ENCODE data around the gene CDC42SE2.
"Not testable (repeated sequence)": the region's sequence is repeated elsewhere in the genome, so short reads cannot be mapped to it uniquely, and the experiment has no call there.

Gene CDC42SE2

DNA sequence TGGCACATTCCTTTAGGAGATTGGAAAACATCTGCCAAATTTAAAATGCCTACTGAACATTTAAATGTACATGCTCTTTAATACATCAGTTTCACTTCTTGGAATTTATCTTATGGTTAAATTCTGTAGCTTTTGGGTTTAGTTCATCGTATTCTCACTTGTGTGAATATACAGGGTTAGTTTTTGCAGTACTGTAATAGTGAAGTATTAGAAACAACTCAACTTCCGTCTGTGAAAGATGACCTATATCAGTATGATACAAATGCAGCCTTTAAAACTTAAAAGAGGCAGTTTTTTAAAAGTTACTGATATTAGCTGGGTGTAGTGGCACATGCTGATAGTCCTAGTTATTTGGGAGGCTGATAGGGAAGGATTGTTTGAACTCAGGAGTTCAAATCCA is 57.2 kb downstream of the CDC42SE2 start:
- DNase-seq (ENCODE audit: low spot score), result no peak

DNA sequence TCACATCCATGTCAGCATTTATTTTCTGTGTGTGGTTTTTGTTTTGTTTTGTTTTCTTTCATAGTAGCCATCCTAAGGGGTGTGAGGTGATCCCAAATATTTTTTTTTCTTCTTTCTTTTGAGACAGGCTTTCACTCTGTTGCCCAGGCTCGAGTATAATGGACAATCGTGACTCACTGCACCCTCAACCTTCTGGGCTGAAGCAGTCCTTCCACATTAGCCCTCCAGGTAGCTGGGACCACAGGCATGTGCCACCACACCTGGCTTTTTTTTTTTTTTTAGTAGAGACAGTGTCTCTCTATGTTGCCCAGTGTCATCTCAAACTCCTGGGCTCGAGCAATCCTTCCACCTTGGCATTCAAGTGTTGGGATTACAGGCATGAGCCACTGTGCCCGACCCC is 59.1 kb downstream of the CDC42SE2 start:
- DNase-seq (ENCODE audit: low spot score), result no peak

DNA sequence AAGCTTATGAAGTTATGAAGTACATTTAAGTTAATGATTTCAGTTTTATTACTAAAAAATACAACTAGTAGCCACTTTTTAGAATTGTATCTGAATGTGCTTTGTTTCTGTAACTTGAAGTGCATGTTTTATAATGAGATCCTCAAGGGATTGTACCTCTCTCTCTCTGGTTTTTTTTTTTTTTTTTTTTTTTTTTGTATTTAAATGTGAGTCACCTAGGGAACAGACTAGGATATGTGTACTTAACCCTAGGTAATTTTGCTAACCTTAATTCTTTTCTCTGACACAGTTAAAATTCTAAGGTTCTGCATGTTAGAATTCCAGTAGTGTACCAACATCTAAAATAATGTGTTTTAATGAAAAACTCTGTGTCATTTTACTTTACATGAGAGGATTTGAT is 59.5 kb downstream of the CDC42SE2 start:
- no peak for DNase-seq (ENCODE audit: low spot score)

DNA sequence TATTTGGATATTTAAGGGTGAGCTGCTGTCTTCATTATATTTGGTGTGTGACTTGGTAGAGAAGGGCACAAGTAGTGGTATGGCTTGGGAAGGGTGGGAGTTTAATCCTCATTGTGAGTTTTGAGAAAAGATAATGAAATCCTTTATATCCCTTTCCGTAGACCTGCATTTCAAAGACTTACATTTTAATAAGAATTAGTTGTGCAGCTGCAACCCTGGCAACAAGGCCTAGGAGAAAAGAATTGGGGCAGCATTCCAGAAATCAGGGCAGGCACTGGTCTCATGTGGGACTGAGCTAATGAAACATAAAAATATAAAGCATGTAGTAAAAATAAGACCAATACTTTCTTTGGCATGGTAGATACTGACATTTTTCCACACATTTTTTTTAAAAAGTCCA is 60.5 kb downstream of the CDC42SE2 start:
- DNase-seq (ENCODE audit: low spot score), result no peak

DNA sequence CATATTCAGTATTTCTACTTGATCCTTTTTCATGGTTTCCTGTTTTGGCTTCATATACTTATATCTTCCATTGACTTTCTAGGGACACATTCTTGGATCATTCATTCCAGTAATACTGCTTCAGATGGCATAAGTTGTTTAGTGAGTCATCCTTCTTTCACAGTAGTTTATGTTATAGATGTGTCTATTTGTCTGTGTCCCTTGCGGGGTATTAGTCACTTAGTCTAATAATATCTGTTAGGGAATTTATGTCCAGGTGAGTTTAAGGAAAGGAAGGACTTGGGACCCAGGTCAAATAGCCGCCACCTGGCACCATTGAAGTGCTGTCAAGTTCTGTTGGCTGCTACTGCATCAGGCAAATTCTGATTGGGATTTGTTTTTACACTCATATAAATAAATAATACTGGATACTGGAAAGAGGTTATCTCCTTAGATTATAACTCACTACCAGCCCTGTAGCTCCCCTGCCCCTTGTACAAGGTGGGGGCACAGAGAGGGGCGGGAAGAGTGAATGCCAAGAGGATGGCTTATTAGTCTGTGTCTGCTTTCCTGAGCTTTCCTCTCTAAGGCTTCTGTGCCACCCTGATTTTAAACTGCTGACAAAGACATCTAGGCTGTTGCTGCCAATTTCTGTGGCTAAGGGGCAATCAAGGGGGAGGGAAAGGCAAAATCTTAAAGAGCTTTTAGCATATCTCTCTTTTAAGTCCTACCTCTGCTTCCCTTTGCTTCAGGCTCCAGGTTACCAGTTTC is 64.9 kb downstream of the CDC42SE2 start:
- DNase-seq (ENCODE audit: low spot score), result no peak

DNA sequence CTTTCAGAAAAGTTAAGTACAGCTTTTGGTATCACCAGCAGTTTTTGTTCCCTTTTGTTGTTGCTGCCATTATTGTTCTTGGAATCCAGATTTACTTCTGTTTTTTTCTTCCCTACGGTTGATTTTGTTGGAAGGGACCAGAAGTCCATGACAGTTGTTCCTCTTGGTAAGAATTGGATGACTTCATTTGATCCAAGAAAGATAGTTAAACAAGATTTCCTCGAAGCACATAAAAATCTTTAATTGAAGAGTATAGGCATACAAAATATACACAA is 65.4 kb downstream of the CDC42SE2 start:
- DNase-seq (ENCODE audit: low spot score), result no peak

DNA sequence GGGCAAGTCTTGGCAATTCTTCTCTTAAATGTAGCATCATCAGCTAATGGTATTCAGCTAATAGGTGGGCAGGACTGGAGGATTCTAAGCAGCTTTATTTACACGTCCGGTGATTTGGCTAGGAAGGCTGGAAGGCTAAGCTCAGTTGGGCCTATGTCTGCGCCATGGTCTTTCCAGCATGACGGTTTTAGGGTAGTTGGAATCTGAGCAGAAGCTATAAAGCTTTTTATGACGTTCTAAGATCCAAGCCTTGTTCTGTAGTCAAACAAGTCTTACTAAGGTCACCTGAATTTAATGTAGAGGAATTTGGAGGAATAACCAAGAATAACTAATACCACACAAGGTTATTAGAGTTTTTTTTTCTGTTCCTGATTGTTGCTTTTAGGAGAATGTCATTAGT is 66.2 kb downstream of the CDC42SE2 start:
- DNase-seq (ENCODE audit: low spot score), result no peak

DNA sequence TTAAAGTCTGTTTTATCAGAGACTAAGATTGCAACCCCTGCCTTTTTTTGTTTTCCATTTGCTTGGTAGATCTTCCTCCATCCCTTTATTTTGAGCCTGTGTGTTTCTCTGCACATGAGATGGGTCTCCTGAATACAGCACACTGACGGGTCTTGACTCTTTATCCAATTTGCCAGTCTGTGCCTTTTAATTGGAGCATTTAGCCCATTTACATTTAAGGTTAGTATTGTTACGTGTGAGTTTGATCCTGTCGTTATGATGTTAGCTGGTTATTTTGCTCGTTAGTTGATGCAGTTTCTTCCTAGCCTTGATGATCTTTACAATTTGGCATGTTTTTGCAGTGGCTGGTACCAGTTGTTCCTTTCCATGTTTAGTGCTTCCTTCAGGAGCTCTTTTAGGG is 71.9 kb downstream of the CDC42SE2 start:
- not testable (repeated sequence) for DNase-seq (ENCODE audit: low spot score)

DNA sequence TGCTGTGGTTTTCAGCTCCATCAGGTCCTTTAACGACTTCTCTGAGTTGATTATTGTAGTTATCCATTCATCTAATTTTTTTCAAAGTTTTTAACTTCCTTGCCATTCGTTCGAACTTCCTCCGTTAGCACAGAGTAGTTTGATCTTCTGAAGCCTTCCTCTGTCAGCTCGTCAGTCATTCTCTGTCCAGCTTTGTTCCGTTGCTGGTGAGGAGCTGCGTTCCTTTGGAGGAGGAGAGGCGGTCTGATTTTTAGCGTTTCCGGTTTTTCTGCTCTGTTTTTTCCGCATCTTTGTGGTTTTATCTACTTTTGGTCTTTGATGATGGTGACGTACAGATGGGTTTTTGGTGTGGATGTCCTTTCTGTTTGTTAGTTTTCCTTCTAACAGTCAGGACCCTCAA is 72.9 kb downstream of the CDC42SE2 start:
- DNase-seq (ENCODE audit: low spot score), result not testable (repeated sequence)

DNA sequence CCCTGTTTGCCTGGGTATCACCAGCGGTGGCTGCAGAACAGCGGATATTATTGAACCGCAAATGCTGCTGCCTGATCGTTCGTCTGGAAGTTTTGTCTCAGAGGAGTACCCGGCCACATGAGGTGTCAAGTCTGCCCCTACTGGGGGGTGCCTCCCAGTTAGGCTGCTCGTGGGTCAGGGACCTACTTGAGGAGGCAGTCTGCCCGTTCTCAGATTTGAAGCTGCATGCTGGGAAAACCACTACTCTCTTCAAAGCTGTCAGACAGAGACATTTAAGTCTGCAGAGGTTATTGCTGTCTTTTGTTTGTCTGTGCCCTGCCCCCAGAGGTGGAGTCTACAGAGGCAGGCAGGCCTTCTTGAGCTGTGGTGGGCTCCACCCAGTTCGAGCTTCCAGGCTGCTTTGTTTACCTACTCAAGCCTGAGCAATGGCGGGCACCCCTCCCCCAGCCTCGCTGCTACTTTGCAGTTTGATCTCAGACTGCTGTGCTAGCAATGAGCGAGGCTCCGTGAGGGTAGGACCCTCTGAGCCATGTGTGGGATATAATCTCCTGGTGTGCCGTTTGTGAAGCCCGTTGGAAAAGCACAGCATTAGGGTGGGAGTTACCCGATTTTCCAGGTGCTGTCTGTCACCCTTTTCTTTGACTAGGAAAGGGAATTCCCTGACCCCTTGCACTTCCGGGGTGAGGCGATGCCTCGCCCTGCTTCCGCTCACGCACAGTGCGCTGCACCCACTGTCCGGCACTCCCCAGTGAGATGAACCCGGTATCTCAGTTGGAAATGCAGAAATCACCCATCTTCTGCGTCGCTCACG is 73.6 kb downstream of the CDC42SE2 start:
- DNase-seq (ENCODE audit: low spot score), result not testable (repeated sequence)

DNA sequence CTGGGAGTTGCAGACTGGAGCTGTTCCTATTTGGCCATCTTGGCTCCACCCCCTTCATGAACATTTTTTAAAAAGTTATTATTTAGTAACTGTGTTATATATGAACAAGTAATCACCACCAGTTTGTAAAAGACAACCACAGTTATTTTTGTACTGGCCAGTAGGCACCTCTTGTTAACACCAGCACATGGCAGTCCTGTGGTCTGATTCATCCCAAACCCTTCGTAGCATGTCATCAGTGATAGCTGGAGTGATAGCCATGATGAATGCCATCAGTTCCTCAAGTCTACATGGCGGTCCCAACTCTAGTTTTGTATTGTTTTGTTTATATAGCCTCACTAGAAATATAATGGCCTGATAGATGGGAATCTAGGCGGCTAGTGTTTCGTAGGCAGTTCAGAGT is 74.2 kb downstream of the CDC42SE2 start:
- no peak for DNase-seq (ENCODE audit: low spot score)

DNA sequence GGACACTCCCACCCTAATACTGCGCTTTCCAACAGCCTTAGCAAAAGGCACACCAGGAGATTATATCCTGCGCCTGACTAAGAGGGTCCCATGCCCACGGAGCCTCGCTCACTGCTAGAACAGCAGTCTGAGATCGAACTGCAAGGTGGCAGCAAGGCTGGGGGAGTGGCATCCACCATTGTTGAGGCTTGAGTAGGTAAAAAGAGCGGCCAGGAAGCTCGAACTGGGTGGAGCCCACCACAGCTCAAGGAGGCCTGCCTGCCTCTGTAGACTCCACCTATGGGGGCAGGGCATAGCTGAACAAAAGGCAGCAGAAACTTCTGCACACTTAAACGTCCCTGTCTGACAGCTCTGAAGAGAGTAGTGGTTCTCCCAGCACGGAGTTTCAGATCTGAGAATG is 80.4 kb downstream of the CDC42SE2 start:
- DNase-seq (ENCODE audit: low spot score), result not testable (repeated sequence)

DNA sequence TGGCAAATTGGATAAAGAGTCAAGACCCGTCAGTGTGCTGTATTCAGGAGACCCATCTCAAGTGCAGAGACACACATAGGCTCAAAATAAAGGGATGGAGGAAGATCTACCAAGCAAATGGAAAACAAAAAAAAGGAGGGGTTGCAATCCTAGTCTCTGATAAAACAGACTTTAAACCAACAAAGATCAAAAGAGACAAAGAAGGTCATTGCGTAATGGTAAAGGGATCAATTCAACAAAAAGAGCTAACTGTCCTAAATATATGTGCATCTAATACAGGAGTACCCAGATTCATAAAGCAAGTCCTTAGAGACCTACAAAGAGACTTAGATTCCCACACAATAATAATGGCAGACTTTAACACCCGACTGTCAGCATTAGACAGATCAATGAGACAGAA is 82.4 kb downstream of the CDC42SE2 start:
- not testable (repeated sequence) for DNase-seq (ENCODE audit: low spot score)

DNA sequence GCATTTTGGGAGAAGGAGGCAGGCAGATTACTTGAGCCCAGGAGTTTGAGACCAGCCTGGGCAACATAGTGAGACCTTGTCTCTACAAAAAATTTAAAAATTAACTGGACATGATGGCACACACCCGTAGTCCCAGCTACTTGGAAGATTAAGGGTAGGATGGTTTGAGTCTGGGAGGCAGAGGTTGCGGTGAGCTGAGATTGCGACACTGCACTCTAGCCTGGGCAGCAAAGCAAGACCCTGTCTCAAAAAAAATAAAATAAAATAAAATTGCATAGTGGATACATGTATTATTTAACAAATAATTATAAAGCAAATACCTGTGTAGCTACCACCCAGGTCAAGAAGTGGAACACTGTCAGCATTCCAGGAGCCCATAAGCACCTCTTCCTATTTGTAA is 90.1 kb downstream of the CDC42SE2 start:
- DNase-seq (ENCODE audit: low spot score), result no peak

DNA sequence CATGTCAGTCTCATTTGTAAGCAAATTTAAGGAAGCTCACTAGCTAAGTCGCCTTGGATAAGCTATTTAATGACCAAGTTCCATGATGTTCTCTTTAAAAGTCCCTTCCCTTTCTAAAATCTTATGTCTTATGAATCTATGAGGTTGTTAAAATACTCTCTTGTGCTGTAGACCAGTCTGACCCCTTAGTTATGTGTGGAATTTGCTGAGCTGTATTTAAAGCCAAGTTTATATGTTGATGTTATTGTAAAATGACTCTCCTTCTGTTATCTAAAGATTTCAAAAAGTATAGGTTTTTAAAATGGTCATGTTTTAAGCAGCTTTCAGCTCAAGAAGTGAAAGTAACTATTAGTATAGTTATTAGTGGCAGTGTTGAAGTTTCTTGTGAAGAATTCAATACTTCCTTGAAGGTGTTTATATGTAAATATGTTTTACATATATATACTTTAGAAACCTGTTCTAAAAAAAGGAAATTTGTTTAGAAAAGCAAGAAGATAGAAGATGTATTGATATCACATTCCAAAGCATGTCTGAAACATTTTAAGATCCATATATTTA is 92.2 kb downstream of the CDC42SE2 start:
- no peak for DNase-seq (ENCODE audit: low spot score)

DNA sequence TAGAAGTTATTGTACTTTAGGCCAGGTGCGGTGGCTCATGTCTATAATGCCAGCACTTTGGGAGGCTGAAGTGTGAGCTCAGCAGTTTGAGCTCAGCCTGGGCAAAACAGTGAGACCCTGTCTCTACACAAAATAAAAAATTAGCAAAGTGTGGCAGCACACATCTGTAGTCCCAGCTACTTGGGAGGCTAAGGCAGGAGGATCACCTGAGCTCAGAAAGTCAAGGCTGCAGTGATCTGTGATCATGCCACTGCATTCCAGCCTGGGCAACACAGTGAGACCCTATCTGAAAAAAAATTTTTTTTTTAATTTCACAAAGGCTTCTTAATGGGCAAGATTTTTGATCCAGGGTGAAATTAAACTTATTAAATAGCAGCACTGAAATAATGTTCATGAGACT is 92.8 kb downstream of the CDC42SE2 start:
- no peak for DNase-seq (ENCODE audit: low spot score)

DNA sequence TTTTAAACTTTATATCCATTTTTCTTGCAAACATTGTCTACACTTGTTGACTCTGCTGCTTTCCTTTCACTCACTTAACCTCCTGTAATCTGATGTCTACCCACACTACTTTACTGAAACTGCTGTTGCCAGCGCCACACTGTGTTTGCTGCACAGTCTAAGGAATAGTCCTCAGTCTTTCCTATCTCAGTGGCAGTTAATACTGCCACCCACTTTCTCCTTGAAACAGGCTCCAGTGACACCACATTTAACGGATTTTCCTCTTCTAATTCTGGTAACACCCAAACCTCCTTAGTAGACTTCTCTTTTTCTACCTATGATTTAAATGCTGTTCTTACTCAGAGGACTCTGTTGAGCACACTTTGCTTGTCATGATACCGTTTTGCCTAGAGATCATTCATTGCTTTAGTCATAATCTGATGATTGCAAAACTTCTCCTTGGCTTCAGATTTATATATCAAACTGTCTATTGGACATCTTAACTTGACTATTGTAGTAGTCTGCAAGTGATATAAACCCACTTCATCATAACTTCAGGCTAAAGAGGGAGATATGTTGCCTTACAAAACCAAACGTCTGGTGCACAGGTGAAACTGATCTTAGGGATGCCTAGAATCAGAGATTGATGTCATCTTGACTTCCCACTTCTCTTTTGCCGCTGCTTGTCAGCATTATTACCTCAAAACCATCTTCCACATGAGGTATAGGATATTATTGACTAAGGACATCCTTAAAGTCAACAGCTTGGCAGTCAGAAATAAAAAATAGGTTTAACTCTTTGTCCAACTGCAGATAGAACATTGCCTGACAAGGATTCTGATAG is 94.1 kb downstream of the CDC42SE2 start:
- no peak for DNase-seq (ENCODE audit: low spot score)

DNA sequence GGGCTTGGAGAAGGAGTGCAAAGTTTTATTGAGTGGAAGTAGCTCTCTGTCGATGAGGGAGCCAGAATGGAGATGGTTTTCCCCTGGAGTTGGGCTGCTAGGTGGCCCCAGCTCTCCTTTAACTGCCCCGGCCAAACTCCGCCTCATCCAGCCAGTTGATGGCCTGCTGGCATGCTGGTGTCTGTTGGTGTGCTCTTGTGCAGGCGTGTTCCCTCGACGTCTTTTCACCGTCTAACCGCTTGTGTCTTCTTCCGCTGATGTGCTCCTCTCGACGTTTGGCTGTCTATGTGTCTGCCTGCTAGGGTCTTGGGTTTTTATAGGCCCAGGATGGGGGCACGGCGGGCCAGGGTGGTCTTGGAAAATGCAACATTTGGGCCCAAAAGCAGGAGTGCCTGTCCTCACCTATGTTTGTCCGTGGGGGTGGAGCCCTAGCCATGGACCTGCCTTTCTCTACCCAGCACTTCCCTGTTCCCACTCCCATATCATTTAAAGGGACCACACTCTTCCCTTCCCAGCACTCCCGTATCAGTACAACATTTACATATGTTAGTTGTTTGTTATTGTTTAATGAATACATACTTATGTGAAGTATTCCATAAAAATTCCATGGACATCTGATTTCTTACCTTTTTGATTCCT is 97.9 kb downstream of the CDC42SE2 start:
- DNase-seq (ENCODE audit: low spot score), result no peak

DNA sequence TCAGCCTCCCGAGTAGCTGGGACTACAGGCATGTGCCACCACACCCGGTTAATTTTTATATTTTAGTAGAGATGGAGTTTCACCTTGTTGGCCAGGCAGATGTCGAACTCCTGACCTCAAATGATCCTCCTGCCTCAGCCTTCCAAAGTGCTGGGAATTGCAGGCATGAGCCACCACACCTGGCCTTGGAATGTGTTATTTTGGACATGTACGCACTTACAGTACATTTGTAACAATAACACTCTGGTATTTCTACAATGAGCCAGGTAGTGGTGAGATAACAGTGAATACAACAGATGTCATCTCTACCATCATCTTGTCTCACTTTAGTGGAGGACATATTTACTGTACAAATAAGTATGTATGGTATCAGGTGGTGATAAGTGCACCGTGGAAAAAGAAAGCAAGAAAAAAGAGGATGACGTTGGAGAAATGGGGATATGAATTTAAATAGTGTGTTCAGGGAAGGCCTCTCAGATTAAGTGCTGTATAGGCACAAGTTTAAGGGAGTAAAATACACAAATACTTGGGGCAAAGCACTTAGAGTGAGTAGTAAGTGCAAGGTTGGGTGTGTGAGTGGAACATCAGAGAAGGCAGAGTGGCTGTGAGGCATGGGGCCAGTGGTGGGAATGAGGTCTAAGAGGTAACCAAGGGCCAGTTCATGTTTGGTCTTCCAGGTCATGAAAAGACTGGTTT is 100.1 kb downstream of the CDC42SE2 start:
- DNase-seq (ENCODE audit: low spot score), result no peak

DNA sequence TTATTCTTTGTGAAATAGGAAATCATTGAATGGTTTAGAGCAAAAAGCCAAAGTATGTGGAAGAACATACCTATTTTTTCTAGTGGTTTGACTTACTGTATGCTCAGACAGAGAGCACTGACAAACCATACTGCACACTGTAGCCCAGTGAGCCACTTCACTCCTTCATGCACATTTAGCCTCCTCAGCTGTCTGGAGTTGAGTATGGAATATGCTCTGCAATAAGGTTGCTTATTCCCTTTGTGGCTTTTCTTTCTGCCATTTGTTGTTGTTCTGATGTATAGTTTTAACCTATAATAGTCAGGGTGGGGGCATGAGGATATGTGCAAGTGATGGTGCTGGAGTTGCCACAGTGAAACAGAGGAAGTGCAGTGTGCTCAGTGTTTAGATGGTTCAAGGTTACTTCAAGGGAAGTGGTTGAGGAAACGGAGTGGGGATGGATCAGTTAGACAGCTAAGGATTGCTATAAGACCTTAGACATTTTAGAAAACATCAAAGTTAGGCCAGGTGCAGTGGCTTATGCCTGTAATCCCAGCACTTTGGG is 100.7 kb downstream of the CDC42SE2 start:
- no peak for DNase-seq (ENCODE audit: low spot score)

DNA sequence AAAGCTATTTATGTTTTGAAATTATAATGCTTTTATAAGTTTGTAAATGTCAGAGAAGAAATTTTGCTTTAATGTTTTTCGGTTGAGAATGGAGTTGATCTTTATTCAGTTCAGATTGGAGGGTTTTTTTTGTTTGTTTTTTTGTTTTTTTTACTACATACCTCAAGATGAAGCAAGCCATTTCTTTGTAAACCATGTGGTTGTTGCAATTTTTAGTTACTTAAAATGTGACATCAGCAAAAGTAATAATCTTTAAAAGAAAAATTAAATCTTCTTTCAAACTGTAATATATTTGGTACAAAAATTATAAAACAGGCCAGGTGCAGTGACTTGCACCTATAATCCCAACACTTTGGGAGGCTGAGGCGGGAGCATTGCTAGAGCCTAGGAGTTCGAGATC is 102.6 kb downstream of the CDC42SE2 start:
- no peak for DNase-seq (ENCODE audit: low spot score)

Measured in AG08395 (cell line).